Measurements from ENCODE around the gene UMODL1.

DNA sequence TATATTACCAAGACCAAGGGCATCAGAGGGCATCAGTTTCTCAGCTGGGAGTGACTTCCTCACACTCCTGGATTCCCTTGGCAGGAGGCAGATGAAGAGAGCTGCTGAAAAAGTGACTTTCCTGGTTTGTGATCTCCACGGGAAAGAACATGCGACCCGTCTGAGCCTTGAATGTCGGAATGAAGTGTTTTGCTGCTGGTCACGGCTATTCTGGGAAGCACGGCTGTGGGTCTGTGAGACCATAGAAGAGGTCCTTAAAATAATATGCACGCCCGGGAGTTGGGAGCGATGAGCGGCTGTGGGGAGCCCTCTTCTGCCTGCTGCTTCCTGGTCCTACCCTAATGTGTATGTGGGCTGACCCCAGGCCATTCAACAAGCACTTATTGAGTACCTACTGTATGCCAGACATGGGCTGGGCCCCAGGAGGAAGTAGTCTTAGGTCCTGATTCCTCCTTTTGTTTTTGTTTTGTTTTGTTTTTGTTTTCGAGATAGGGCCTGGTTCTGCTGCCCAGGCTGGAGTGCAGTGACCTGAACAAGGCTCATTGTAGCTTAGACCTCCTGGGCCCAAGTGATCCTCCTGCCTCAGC lies 13.2 kb upstream of the UMODL1 start:
- TF ChIP-seq, protein P1, sequence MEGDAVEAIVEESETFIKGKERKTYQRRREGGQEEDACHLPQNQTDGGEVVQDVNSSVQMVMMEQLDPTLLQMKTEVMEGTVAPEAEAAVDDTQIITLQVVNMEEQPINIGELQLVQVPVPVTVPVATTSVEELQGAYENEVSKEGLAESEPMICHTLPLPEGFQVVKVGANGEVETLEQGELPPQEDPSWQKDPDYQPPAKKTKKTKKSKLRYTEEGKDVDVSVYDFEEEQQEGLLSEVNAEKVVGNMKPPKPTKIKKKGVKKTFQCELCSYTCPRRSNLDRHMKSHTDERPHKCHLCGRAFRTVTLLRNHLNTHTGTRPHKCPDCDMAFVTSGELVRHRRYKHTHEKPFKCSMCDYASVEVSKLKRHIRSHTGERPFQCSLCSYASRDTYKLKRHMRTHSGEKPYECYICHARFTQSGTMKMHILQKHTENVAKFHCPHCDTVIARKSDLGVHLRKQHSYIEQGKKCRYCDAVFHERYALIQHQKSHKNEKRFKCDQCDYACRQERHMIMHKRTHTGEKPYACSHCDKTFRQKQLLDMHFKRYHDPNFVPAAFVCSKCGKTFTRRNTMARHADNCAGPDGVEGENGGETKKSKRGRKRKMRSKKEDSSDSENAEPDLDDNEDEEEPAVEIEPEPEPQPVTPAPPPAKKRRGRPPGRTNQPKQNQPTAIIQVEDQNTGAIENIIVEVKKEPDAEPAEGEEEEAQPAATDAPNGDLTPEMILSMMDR (IDR thresholded peaks at IDR 0.05; ENCODE audit: poor library complexity), result no peak
- TF ChIP-seq EZH2 (IDR thresholded peaks at IDR 0.05; ENCODE audit: borderline replicate concordance), result no peak
